ENCODE results near the gene PRKD2.

- TF ChIP-seq CTCF (IDR thresholded peaks at IDR 0.05; ENCODE audit: poor library complexity, severe bottlenecking), result no peak
- no peak for TF ChIP-seq EP300 (conservative IDR thresholded peaks at IDR 0.05; ENCODE audit: poor library complexity, severe bottlenecking)
- TF ChIP-seq RAD21 (conservative IDR thresholded peaks at IDR 0.05), result no peak
- TF ChIP-seq REST (IDR thresholded peaks at IDR 0.05; ENCODE audit: borderline replicate concordance), result no peak
- TF ChIP-seq POLR2AphosphoS5 (IDR thresholded peaks at IDR 0.05), result no peak
Measured at GRCh38 chr19:46748325-46749109, 31.6 kb upstream of the PRKD2 start.
